IMR-90 (cell line): ENCODE results near the gene ESPL1. TPM values are rescaled to one million over a fixed set of nuclear protein-coding genes. Genes with fewer than 3 reads are reported as not detected.

Source experiments
- ATAC-seq: fragments of 200-7000 bp; cut with Tn5 transposase; 2 replicates; pipeline ENCODE4 v1.9.1; 2020; ENCODE audit warnings: low read depth, mild to moderate bottlenecking, moderate library complexity
- BruUV-seq: library from RNA; stranded (reverse); fragments of 400-500 nt; replicated peaks from 2 replicates; lab custom pipeline; 2021; lab: Mats Ljungman, UMichigan
- CTCF ChIA-PET: fragments of 300-600 bp; formaldehyde crosslinking; extraction: SDS; loops from one replicate; lab custom pipeline; 2021; ENCODE audit warnings: antibody characterized with exemption; lab: Yijun Ruan, JAX
- POLR2A ChIA-PET: fragments of 300-600 bp; sonication (Branson Sonifier 250); formaldehyde crosslinking; loops from one replicate; lab custom pipeline; 2022; ENCODE audit warnings: antibody characterized with exemption; ENCODE audit not compliant: unreplicated experiment; lab: Charles Lee
- DNase-seq: peaks from one replicate; pipeline ENCODE4 v3.0.0; 2013
- H2AFZ ChIP-seq: replicated peaks from 2 replicates; pipeline ENCODE3; 2013; ENCODE audit warnings: low read length, mild to moderate bottlenecking; ENCODE audit not compliant: poor library complexity
- H2AK5ac ChIP-seq: 2 replicates; pipeline ENCODE4 v1.6.1; 2013; ENCODE audit warnings: low read depth, low read length, inconsistent platforms
- H2AK9ac ChIP-seq: replicated peaks from 2 replicates; pipeline ENCODE3; 2013; ENCODE audit warnings: mild to moderate bottlenecking, low read depth, low read length, moderate library complexity; ENCODE audit not compliant: poor library complexity
- H2BK120ac ChIP-seq: 2 replicates; pipeline ENCODE4 v1.6.1; 2013; ENCODE audit warnings: low read depth, low read length, inconsistent platforms
- H2BK15ac ChIP-seq: 3 replicates; pipeline ENCODE4 v1.6.1; 2013; ENCODE audit warnings: low read depth, low read length, inconsistent platforms
- H2BK20ac ChIP-seq: 2 replicates; pipeline ENCODE4 v1.6.1; 2013; ENCODE audit warnings: low read depth, mild to moderate bottlenecking, inconsistent platforms, low read length, moderate library complexity
- H2BK5ac ChIP-seq: 2 replicates; pipeline ENCODE4 v1.6.1; 2013; ENCODE audit warnings: mild to moderate bottlenecking, low read depth, low read length, inconsistent platforms; ENCODE audit not compliant: poor library complexity, severe bottlenecking
- H3K14ac ChIP-seq: replicated peaks from 2 replicates; pipeline ENCODE4 v1.6.1; 2013; ENCODE audit warnings: low read depth, low read length, inconsistent platforms
- H3K18ac ChIP-seq: 2 replicates; pipeline ENCODE4 v1.6.1; 2013; ENCODE audit warnings: low read depth, low read length, control low read depth
- H3K23ac ChIP-seq: 2 replicates; pipeline ENCODE4 v1.6.1; 2013; ENCODE audit warnings: low read depth, low read length, inconsistent platforms
- H3K27ac ChIP-seq: 2 replicates; pipeline ENCODE4 v1.5.1; 2013; ENCODE audit warnings: mild to moderate bottlenecking, control low read depth, low read length; ENCODE audit not compliant: insufficient read depth
- H3K27me3 ChIP-seq: 2 replicates; pipeline ENCODE4 v1.6.1; 2013; ENCODE audit warnings: low read length; ENCODE audit not compliant: control insufficient read depth, insufficient read depth
- H3K36me3 ChIP-seq: 2 replicates; pipeline ENCODE4 v1.6.1; 2013; ENCODE audit warnings: low read length, mixed read lengths; ENCODE audit not compliant: control insufficient read depth, insufficient read depth
- H3K4ac ChIP-seq: 2 replicates; pipeline ENCODE4 v1.6.1; 2013; ENCODE audit warnings: low read depth, low read length, inconsistent platforms
- H3K4me1 ChIP-seq: 2 replicates; pipeline ENCODE4 v1.6.1; 2013; ENCODE audit warnings: low read length, mixed read lengths; ENCODE audit not compliant: control insufficient read depth, insufficient read depth
- H3K4me2 ChIP-seq: 2 replicates; pipeline ENCODE4 v1.6.1; 2013; ENCODE audit warnings: low read depth, mild to moderate bottlenecking, control low read depth, low read length, moderate library complexity
- H3K4me3 ChIP-seq: 2 replicates; pipeline ENCODE4 v1.5.1; 2013; ENCODE audit warnings: low read depth, mild to moderate bottlenecking, control low read depth, low read length, moderate library complexity; ENCODE audit not compliant: insufficient read depth
- H3K56ac ChIP-seq: 2 replicates; pipeline ENCODE4 v1.6.1; 2013; ENCODE audit warnings: low read length, inconsistent platforms; ENCODE audit not compliant: insufficient read depth; ENCODE audit errors: extremely low read depth
- H3K79me1 ChIP-seq, 2 experiments: 2 replicates each; pipeline ENCODE4 v1.6.1; 2013; ENCODE audit warnings: low read length in 2 of 2, inconsistent platforms in 1 of 2, low read depth in 1 of 2
- H3K9ac ChIP-seq: 2 replicates; pipeline ENCODE4 v1.6.1; 2013; ENCODE audit warnings: low read depth, low read length, control low read depth
- H3K9me1 ChIP-seq: 2 replicates; pipeline ENCODE4 v1.6.1; 2013; ENCODE audit warnings: low read length, inconsistent platforms; ENCODE audit not compliant: insufficient read depth
- H3K9me3 ChIP-seq: 2 replicates; pipeline ENCODE4 v1.6.1; 2013; ENCODE audit warnings: low read length; ENCODE audit not compliant: control insufficient read depth, insufficient read depth
- H4K20me1 ChIP-seq: 2 replicates; pipeline ENCODE4 v1.6.1; 2013; ENCODE audit warnings: low read length, inconsistent platforms; ENCODE audit not compliant: insufficient read depth
- H4K5ac ChIP-seq: 2 replicates; pipeline ENCODE4 v1.6.1; 2013; ENCODE audit warnings: mild to moderate bottlenecking, low read depth, low read length, control low read depth
- H4K8ac ChIP-seq, 2 experiments: 2 replicates each; pipeline ENCODE4 v1.6.1; 2013; ENCODE audit warnings: low read depth in 2 of 2, low read length in 2 of 2, control low read depth in 1 of 2, inconsistent platforms in 1 of 2
- H4K91ac ChIP-seq: 2 replicates; pipeline ENCODE4 v1.6.1; 2013; ENCODE audit warnings: low read depth, low read length, inconsistent platforms; ENCODE audit not compliant: insufficient read depth
- BHLHE40 ChIP-seq: fragments of 150-350 bp; IDR thresholded peaks from 2 replicates; pipeline ENCODE4 v1.6.1; 2016; ENCODE audit warnings: mild to moderate bottlenecking, low read depth, low read length
- CEBPB ChIP-seq: IDR thresholded peaks from 2 replicates; pipeline ENCODE4 v1.6.1; 2012; ENCODE audit warnings: low read depth, low read length, improper control_type of control experiment
- CHD1 ChIP-seq: IDR thresholded peaks from 2 replicates; pipeline ENCODE4 v1.6.1; 2012; ENCODE audit warnings: low read depth, low read length, improper control_type of control experiment
- FOS ChIP-seq: fragments of 150-350 bp; IDR thresholded peaks from 2 replicates; pipeline ENCODE4 v1.6.1; 2016; ENCODE audit warnings: low read depth, low read length
- MAFK ChIP-seq: IDR thresholded peaks from 2 replicates; pipeline ENCODE4 v1.6.1; 2012; ENCODE audit warnings: low read depth, low read length, improper control_type of control experiment
- MAZ ChIP-seq: IDR thresholded peaks from 2 replicates; pipeline ENCODE4 v1.6.1; 2012; ENCODE audit warnings: low read depth, mild to moderate bottlenecking, low read length, improper control_type of control experiment, moderate library complexity, borderline replicate concordance
- MXI1 ChIP-seq: IDR thresholded peaks from 2 replicates; pipeline ENCODE4 v1.6.1; 2012; ENCODE audit warnings: low read depth, mild to moderate bottlenecking, low read length, moderate library complexity, borderline replicate concordance
- NFE2L2 ChIP-seq: fragments of 150-350 bp; IDR thresholded peaks from 2 replicates; pipeline ENCODE4 v1.6.1; 2016; ENCODE audit warnings: low read depth, mild to moderate bottlenecking, low read length
- RAD21 ChIP-seq: IDR thresholded peaks from 2 replicates; pipeline ENCODE4 v1.6.1; 2012; ENCODE audit warnings: low read length, improper control_type of control experiment
- RCOR1 ChIP-seq: IDR thresholded peaks from 2 replicates; pipeline ENCODE4 v1.6.1; 2012; ENCODE audit warnings: mild to moderate bottlenecking, low read length, improper control_type of control experiment; ENCODE audit not compliant: insufficient replicate concordance
- SMC3 ChIP-seq: fragments of 150-350 bp; IDR thresholded peaks from 2 replicates; pipeline ENCODE4 v1.6.1; 2016; ENCODE audit warnings: low read depth, mild to moderate bottlenecking, antibody characterized with exemption, low read length, moderate library complexity
- WGBS, 2 experiments: methylation state at CpG; one replicate each; pipeline versions ENCODE4 v1.1.5 to v1.1.7; 2013; ENCODE audit warnings: missing lambda C conversion rate in 2 of 2; ENCODE audit not compliant: insufficient read length in 1 of 2; ENCODE audit errors: extremely low coverage in 2 of 2; 5-methylcytosine and 5-hydroxymethylcytosine counted together
- dilution Hi-C: fragments of 300-500 bp; cut with HindIII; formaldehyde crosslinking; loops from one replicate; pipeline ENCODE4 v1.14.3; 2018; ENCODE audit warnings: low sequenced_read_pairs; ENCODE audit not compliant: unreplicated experiment
- in situ Hi-C: fragments of 300-500 bp; cut with MboI; formaldehyde crosslinking; loops from 3 replicates; pipeline ENCODE4 v1.14.3; 2019; ENCODE audit warnings: low sequenced_read_pairs, inconsistent platforms, mixed read lengths
- intact Hi-C: fragments of 100-400 bp; cut with micrococcal nuclease; formaldehyde crosslinking; loops from 2 replicates; pipeline ENCODE4 v1.10.0; 2022
- polyA plus RNA-seq, 3 experiments: library from polyadenylated mRNA; depleted of rRNA; stranded (reverse); fragments of >200 nt; gene quantifications; 2 replicates each; pipeline ENCODE4 v1.2.3, GENCODE V29; 2012; ENCODE audit warnings: low replicate concordance in 1 of 3
- total RNA-seq: library from RNA; depleted of rRNA; stranded (reverse); fragments of >200 nt; gene quantifications from 2 replicates; pipeline ENCODE4 v1.2.3, GENCODE V29; 2012
- TF ChIP-seq, protein P1 (sequence below): conservative IDR thresholded peaks from 2 replicates; pipeline ENCODE4 v1.5.1; 2012; ENCODE audit warnings: mild to moderate bottlenecking, low read depth, low read length, improper control_type of control experiment
- TF ChIP-seq, protein P2 (sequence below): fragments of 150-350 bp; IDR thresholded peaks from 2 replicates; pipeline ENCODE4 v1.6.1; 2016; ENCODE audit warnings: low read depth, mild to moderate bottlenecking, low read length, moderate library complexity, borderline replicate concordance

The ESPL1 gene
- total and polyA plus RNA-seq, 2 of the 4 experiments (the other 2 are of a cell fraction) = 6.5 to 9.2 TPM

DNA sequence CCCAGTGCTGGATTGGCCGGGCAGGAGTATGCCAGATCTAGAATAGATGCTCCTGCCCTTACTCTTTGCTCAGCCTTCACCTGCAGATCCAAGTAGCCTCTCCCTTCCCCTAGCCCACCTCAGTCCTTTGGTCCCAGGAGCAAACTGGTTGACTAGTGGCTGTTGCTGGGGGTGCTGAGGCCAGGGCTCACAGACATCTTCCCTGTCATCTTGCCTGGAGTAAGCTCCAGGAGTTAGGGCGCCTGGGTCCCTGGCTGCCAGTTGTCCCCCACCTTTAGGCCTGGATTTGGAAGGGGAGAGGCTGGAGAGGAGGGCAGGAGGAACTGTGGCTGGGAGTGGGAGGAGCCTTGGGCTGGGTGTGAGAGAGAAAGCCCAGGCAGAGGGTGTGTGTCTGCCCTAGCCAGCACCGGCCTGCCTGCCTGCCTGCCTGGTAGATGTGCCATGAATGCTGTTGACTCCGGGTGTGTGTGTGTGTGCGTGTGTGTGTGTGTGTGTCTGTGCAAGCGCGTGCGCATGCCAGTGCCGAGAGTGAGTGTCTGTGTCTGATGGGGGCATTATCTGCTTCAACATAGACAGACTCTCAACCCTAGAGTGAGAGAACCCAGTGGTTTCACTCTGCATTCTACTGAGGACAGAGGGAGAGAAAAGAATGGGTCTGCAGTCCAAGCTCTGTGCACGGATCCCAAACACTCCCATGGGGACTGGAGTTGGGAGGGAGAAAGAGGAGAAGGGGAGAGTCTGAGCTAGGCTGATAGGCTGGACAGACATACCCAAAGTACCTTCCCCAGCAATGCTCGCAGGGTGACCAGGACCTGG is 35.2 kb upstream of the ESPL1 start (continued):
- TF ChIP-seq NFE2L2 = no peak
- no peak for TF ChIP-seq RAD21

DNA sequence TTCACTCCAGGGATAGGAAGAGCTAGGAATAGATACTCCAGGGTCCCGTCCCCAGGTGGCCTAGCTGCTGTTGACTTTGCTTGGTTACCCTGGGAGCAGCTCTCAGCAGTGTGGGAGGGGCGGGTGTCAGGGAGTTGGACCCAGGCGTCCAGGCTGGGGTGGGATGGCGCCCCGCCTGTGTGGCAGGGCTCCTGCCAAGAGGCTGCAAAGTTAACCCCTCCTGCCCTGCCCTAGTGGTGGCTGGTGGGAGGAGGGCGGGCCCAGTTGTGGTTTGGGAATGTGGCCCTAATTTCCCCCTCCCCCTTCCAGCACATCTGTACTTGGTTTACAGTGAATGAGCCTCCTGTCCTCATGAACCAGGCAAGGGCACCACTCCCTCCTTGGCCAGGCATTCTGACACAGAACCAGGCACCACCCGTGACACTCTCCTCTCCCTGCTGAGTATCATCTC is 34.4 kb upstream of the ESPL1 start:
- Histone ChIP-seq H3K9ac (no peak overlapping the region), H3K9me1 (peaks cover 17% of the 10 kb centered on the region), H3K9me3 (no peaks in the 10 kb centered on the region), H2AK9ac (peak overlapping the region; percentile 91), H2AFZ (peak overlapping the region; percentile 78), H2AK5ac (peak overlapping the region; percentile 70; the same call in 1 of the 2 replicates), H3K4ac (peak overlapping the region; percentile 64), H3K18ac (peak overlapping the region; percentile 20; the same call in 1 of the 2 replicates), H3K4me3 (no peak overlapping the region), H4K5ac (peak overlapping the region; percentile 33; the same call in 1 of the 2 replicates), H2BK120ac (peak overlapping the region; percentile 52; the same call in 1 of the 2 replicates), H3K27ac (no peak overlapping the region), H2BK15ac (no peak overlapping the region; the same call in 2 of the 3 replicates), H3K27me3 (peaks cover 21% of the 10 kb centered on the region), H4K8ac (peak overlapping the region in 1 of 2 experiments; percentile 48; a peak in 1 of 4 replicates), H2BK20ac (no peak overlapping the region), H3K4me2 (no peak overlapping the region; the same call in 1 of the 2 replicates), H4K91ac (no peak overlapping the region), H3K56ac (no peak overlapping the region), H3K36me3 (no peaks in the 10 kb centered on the region), H4K20me1 (no peaks in the 10 kb centered on the region), H2BK5ac (no peak overlapping the region), H3K79me1 (peaks cover 5 to 18% of the 10 kb centered on the region in 2 experiments; a peak in 2 of 4 replicates), H3K4me1 (peaks cover 24% of the 10 kb centered on the region), H3K14ac (peak overlapping the region; percentile 63), H3K23ac (peak overlapping the region; percentile 63)
- ChIA-PET POLR2A (no interaction called here), CTCF (no interaction called here)
- ATAC-seq = no peak
- BruUV-seq = no TSS peak
- DNase-seq = no peak
- intact Hi-C loops (no loop called here), dilution Hi-C loops (no loop called here), in situ Hi-C loops (no loop called here)
- WGBS, 2 experiments = no CpG with 5 or more reads among the region's 7 CpGs
- TF ChIP-seq CEBPB = no peak
- TF ChIP-seq FOS = no peak
- no peak for TF ChIP-seq MXI1
- TF ChIP-seq SMC3 = no peak
- TF ChIP-seq RCOR1 = no peak
- TF ChIP-seq MAZ = no peak
- no peak for TF ChIP-seq MAFK
- TF ChIP-seq, protein P1, sequence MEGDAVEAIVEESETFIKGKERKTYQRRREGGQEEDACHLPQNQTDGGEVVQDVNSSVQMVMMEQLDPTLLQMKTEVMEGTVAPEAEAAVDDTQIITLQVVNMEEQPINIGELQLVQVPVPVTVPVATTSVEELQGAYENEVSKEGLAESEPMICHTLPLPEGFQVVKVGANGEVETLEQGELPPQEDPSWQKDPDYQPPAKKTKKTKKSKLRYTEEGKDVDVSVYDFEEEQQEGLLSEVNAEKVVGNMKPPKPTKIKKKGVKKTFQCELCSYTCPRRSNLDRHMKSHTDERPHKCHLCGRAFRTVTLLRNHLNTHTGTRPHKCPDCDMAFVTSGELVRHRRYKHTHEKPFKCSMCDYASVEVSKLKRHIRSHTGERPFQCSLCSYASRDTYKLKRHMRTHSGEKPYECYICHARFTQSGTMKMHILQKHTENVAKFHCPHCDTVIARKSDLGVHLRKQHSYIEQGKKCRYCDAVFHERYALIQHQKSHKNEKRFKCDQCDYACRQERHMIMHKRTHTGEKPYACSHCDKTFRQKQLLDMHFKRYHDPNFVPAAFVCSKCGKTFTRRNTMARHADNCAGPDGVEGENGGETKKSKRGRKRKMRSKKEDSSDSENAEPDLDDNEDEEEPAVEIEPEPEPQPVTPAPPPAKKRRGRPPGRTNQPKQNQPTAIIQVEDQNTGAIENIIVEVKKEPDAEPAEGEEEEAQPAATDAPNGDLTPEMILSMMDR = no peak
- TF ChIP-seq BHLHE40 = no peak
- TF ChIP-seq, protein P2, sequence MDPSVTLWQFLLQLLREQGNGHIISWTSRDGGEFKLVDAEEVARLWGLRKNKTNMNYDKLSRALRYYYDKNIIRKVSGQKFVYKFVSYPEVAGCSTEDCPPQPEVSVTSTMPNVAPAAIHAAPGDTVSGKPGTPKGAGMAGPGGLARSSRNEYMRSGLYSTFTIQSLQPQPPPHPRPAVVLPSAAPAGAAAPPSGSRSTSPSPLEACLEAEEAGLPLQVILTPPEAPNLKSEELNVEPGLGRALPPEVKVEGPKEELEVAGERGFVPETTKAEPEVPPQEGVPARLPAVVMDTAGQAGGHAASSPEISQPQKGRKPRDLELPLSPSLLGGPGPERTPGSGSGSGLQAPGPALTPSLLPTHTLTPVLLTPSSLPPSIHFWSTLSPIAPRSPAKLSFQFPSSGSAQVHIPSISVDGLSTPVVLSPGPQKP = no peak
- TF ChIP-seq NFE2L2 = no peak
- no peak for TF ChIP-seq CHD1
